MM.1S (cell line): ENCODE measurements around the gene FAM76A.

Experiments
- DNase-seq: peaks from one replicate; pipeline ENCODE4 v3.0.0-alpha.2; 2015
- H2AFZ ChIP-seq: fragments of 300-600 bp; sonication (generic); 2 replicates; pipeline ENCODE4 v1.6.0; 2016; ENCODE audit warnings: antibody characterized with exemption, low read length
- H3F3A ChIP-seq: fragments of 300-600 bp; sonication (generic); 2 replicates; pipeline ENCODE4 v1.6.1; 2016; ENCODE audit warnings: mild to moderate bottlenecking, antibody characterized with exemption, low read length, moderate library complexity, mixed read lengths; ENCODE audit not compliant: insufficient read depth
- H3K27ac ChIP-seq: fragments of 300-600 bp; sonication (generic); 2 replicates; pipeline ENCODE4 v1.5.1; 2016; ENCODE audit warnings: mild to moderate bottlenecking, low read length
- H3K27me3 ChIP-seq: fragments of 300-600 bp; sonication (generic); replicated peaks from 2 replicates; pipeline ENCODE4 v1.6.0; 2016; ENCODE audit warnings: low read length; ENCODE audit not compliant: insufficient read depth
- H3K36me3 ChIP-seq: fragments of 300-600 bp; sonication (generic); replicated peaks from 2 replicates; pipeline ENCODE4 v1.6.1; 2016; ENCODE audit warnings: mild to moderate bottlenecking, low read length, mixed read lengths; ENCODE audit not compliant: insufficient read depth
- H3K4me1 ChIP-seq: fragments of 300-600 bp; sonication (generic); 2 replicates; pipeline ENCODE4 v1.6.1; 2016; ENCODE audit warnings: low read length, mixed read lengths
- H3K4me2 ChIP-seq: fragments of 300-600 bp; sonication (generic); 2 replicates; pipeline ENCODE4 v1.6.0; 2016; ENCODE audit warnings: low read depth, low read length
- H3K4me3 ChIP-seq: fragments of 300-600 bp; sonication (generic); 2 replicates; pipeline ENCODE4 v1.5.1; 2016; ENCODE audit warnings: low read length, mixed read lengths
- H3K79me2 ChIP-seq: fragments of 300-600 bp; sonication (generic); 2 replicates; pipeline ENCODE4 v1.6.1; 2016; ENCODE audit warnings: mixed run types, low read length, mixed read lengths
- H3K9ac ChIP-seq: fragments of 300-600 bp; sonication (generic); 2 replicates; pipeline ENCODE4 v1.6.1; 2016; ENCODE audit warnings: low read length, mixed read lengths
- H3K9me2 ChIP-seq: fragments of 300-600 bp; sonication (generic); replicated peaks from 2 replicates; pipeline ENCODE4 v1.6.1; 2016; ENCODE audit warnings: mild to moderate bottlenecking, low read length, mixed read lengths; ENCODE audit not compliant: insufficient read depth
- H3K9me3 ChIP-seq: fragments of 300-600 bp; sonication (generic); replicated peaks from 2 replicates; pipeline ENCODE4 v1.6.1; 2016; ENCODE audit warnings: mild to moderate bottlenecking, low read length, mixed read lengths; ENCODE audit not compliant: insufficient read depth
- H4K20me1 ChIP-seq: fragments of 300-600 bp; sonication (generic); 2 replicates; pipeline ENCODE4 v1.6.1; 2016; ENCODE audit warnings: mild to moderate bottlenecking, low read length, moderate library complexity, mixed read lengths; ENCODE audit not compliant: insufficient read depth
- CTCF ChIP-seq: fragments of 300-600 bp; sonication (generic); IDR thresholded peaks from 2 replicates; pipeline ENCODE4 v1.5.1; 2016; ENCODE audit warnings: antibody characterized with exemption, low read length, mixed read lengths
- EZH2 ChIP-seq: fragments of 300-600 bp; sonication (generic); optimal IDR thresholded peaks from 2 replicates; pipeline ENCODE3; 2017; ENCODE audit warnings: low read depth, mild to moderate bottlenecking, antibody characterized with exemption, low read length, mixed read lengths
- EZH2phosphoT487 ChIP-seq: fragments of 300-600 bp; sonication (generic); IDR thresholded peaks from 2 replicates; pipeline ENCODE4 v1.6.1; 2018; ENCODE audit warnings: antibody characterized with exemption, low read length

FAM76A gene

GRCh38 chr1:27763358-27763757 is 37.6 kb downstream of the FAM76A start:
- TF ChIP-seq EZH2phosphoT487 (no peak), EZH2 (no peak), CTCF (no peak)
- no peaks in the 10 kb centered on the region for H4K20me1 ChIP-seq
- no peaks in the 10 kb centered on the region for H3K79me2 ChIP-seq
- no peaks in the 10 kb centered on the region for H3K36me3 ChIP-seq
- H3F3A ChIP-seq, result no peaks in the 10 kb centered on the region
- no peaks in the 10 kb centered on the region for H3K9me3 ChIP-seq
- H3K27ac ChIP-seq, result no peak overlapping the region
- H3K4me2 ChIP-seq, result no peak overlapping the region
- no peaks in the 10 kb centered on the region for H3K9me2 ChIP-seq
- H3K4me3 ChIP-seq, result no peak overlapping the region
- DNase-seq, result no peak
- H3K4me1 ChIP-seq, result no peaks in the 10 kb centered on the region
- no peaks in the 10 kb centered on the region for H3K27me3 ChIP-seq
- H3K9ac ChIP-seq, result no peak overlapping the region
- H2AFZ ChIP-seq, result no peak overlapping the region

GRCh38 chr1:27770293-27770830 is 44.6 kb downstream of the FAM76A start:
- Histone ChIP-seq H4K20me1 (no peaks in the 10 kb centered on the region), H3K36me3 (no peaks in the 10 kb centered on the region), H3F3A (no peaks in the 10 kb centered on the region), H3K4me2 (no peak overlapping the region), H3K27me3 (no peaks in the 10 kb centered on the region), H2AFZ (no peak overlapping the region), H3K4me3 (no peak overlapping the region), H3K9ac (no peak overlapping the region), H3K4me1 (peaks cover 3% of the 10 kb centered on the region), H3K27ac (no peak overlapping the region), H3K9me2 (no peaks in the 10 kb centered on the region), H3K79me2 (peaks cover 23% of the 10 kb centered on the region), H3K9me3 (no peaks in the 10 kb centered on the region)
- no peak for DNase-seq
- TF ChIP-seq EZH2phosphoT487, result no peak
- no peak for TF ChIP-seq EZH2
- no peak for TF ChIP-seq CTCF

GRCh38 chr1:27772036-27772931 is 46.5 kb downstream of the FAM76A start:
- Histone ChIP-seq H3K36me3 (no peaks in the 10 kb centered on the region), H3K9me3 (no peaks in the 10 kb centered on the region), H3K79me2 (peaks cover 39% of the 10 kb centered on the region), H3K4me1 (peaks cover 3% of the 10 kb centered on the region), H3F3A (no peaks in the 10 kb centered on the region), H3K27ac (peak overlapping the region; percentile 42; the same call in 1 of the 2 replicates), H4K20me1 (no peaks in the 10 kb centered on the region), H2AFZ (peak overlapping the region; percentile 80), H3K4me2 (peak overlapping the region; percentile 37), H3K9me2 (no peaks in the 10 kb centered on the region), H3K9ac (peak overlapping the region; percentile 25; the same call in 1 of the 2 replicates), H3K4me3 (peak overlapping the region; percentile 75), H3K27me3 (no peaks in the 10 kb centered on the region)
- DNase-seq, result no peak
- no peak for TF ChIP-seq EZH2
